ENCODE results near the gene SCAF11.

SCAF11 gene

GRCh38 chr12:45948546-45948945 is 41.8 kb downstream of the SCAF11 start:
- H3K27ac ChIP-seq, result no peak overlapping the region
- H2AFZ ChIP-seq (ENCODE audit: low read depth), result no peak overlapping the region
- no peaks in the 10 kb centered on the region for H4K20me1 ChIP-seq (ENCODE audit: insufficient read depth)
- H3K79me2 ChIP-seq (ENCODE audit: insufficient read depth, low read depth), result no peaks in the 10 kb centered on the region
- H3K4me1 ChIP-seq (ENCODE audit: low read depth, poor library complexity, severe bottlenecking), result no peaks in the 10 kb centered on the region
- H3K27me3 ChIP-seq (ENCODE audit: insufficient read depth, low read depth), result no peaks in the 10 kb centered on the region
- H3K9ac ChIP-seq, result no peak overlapping the region
- no peak for TF ChIP-seq CTCF (conservative IDR thresholded peaks at IDR 0.05; ENCODE audit: low read depth, low read length)
- H3K4me2 ChIP-seq, result no peak overlapping the region
- 0 out of 2 replicates have a peak, but pooled peaks cover 6% of the 10 kb centered on the region for H3K36me3 ChIP-seq (ENCODE audit: insufficient read depth)
- no peak overlapping the region for H3K4me3 ChIP-seq (IDR thresholded peaks at IDR 0.05; ENCODE audit: insufficient read depth, low read depth, low read length)

GRCh38 chr12:45946435-45946834 is 43.9 kb downstream of the SCAF11 start:
- Histone ChIP-seq H3K4me2 (no peak overlapping the region), H3K4me1 (ENCODE audit: low read depth, poor library complexity, severe bottlenecking) (no peaks in the 10 kb centered on the region), H3K36me3 (ENCODE audit: insufficient read depth) (0 out of 2 replicates have a peak, but pooled peaks cover 6% of the 10 kb centered on the region), H3K27ac (no peak overlapping the region), H3K27me3 (ENCODE audit: insufficient read depth, low read depth) (no peaks in the 10 kb centered on the region), H2AFZ (ENCODE audit: low read depth) (no peak overlapping the region), H3K4me3 (IDR thresholded peaks at IDR 0.05; ENCODE audit: insufficient read depth, low read depth, low read length) (no peak overlapping the region), H3K79me2 (ENCODE audit: insufficient read depth, low read depth) (no peaks in the 10 kb centered on the region), H3K9ac (no peak overlapping the region), H4K20me1 (ENCODE audit: insufficient read depth) (no peaks in the 10 kb centered on the region)
- no peak for TF ChIP-seq CTCF (conservative IDR thresholded peaks at IDR 0.05; ENCODE audit: low read depth, low read length)

- H3K4me3 ChIP-seq (IDR thresholded peaks at IDR 0.05; ENCODE audit: insufficient read depth, low read depth, low read length), result no peak overlapping the region
- H4K20me1 ChIP-seq (ENCODE audit: insufficient read depth), result no peaks in the 10 kb centered on the region
- H3K9ac ChIP-seq, result no peak overlapping the region
- H3K4me1 ChIP-seq (ENCODE audit: low read depth, poor library complexity, severe bottlenecking), result no peaks in the 10 kb centered on the region
- H3K4me2 ChIP-seq, result no peak overlapping the region
- H3K27me3 ChIP-seq (ENCODE audit: insufficient read depth, low read depth), result no peaks in the 10 kb centered on the region
- no peak overlapping the region for H3K27ac ChIP-seq
- TF ChIP-seq CTCF (conservative IDR thresholded peaks at IDR 0.05; ENCODE audit: low read depth, low read length), result no peak
- no peak overlapping the region for H2AFZ ChIP-seq (ENCODE audit: low read depth)
- H3K36me3 ChIP-seq (ENCODE audit: insufficient read depth), result 0 out of 2 replicates have a peak, but pooled peaks cover 6% of the 10 kb centered on the region
- H3K79me2 ChIP-seq (ENCODE audit: insufficient read depth, low read depth), result no peaks in the 10 kb centered on the region
Observed at GRCh38 chr12:45944771-45945170, 45.6 kb downstream of the SCAF11 start.

GRCh38 chr12:45939759-45940158 is 50.6 kb downstream of the SCAF11 start:
- no peak overlapping the region for H3K27ac ChIP-seq
- H3K4me2 ChIP-seq, result no peak overlapping the region
- H3K4me3 ChIP-seq (IDR thresholded peaks at IDR 0.05; ENCODE audit: insufficient read depth, low read depth, low read length), result no peak overlapping the region
- H3K36me3 ChIP-seq (ENCODE audit: insufficient read depth), result no peaks in the 10 kb centered on the region
- no peaks in the 10 kb centered on the region for H4K20me1 ChIP-seq (ENCODE audit: insufficient read depth)
- no peak overlapping the region for H2AFZ ChIP-seq (ENCODE audit: low read depth)
- no peaks in the 10 kb centered on the region for H3K27me3 ChIP-seq (ENCODE audit: insufficient read depth, low read depth)
- no peak for TF ChIP-seq CTCF (conservative IDR thresholded peaks at IDR 0.05; ENCODE audit: low read depth, low read length)
- H3K9ac ChIP-seq, result no peak overlapping the region
- no peaks in the 10 kb centered on the region for H3K79me2 ChIP-seq (ENCODE audit: insufficient read depth, low read depth)
- no peaks in the 10 kb centered on the region for H3K4me1 ChIP-seq (ENCODE audit: low read depth, poor library complexity, severe bottlenecking)
